ENCODE measurements around the gene KCNE4. TPM values are rescaled to one million over a fixed set of nuclear protein-coding genes. Genes with fewer than 3 reads are reported as not detected.

Gene KCNE4
- total and polyA plus RNA-seq, 9 of the 15 experiments (the other 6 are each of a cell fraction or from before 2014, with no cell fraction given) = not detected

DNA sequence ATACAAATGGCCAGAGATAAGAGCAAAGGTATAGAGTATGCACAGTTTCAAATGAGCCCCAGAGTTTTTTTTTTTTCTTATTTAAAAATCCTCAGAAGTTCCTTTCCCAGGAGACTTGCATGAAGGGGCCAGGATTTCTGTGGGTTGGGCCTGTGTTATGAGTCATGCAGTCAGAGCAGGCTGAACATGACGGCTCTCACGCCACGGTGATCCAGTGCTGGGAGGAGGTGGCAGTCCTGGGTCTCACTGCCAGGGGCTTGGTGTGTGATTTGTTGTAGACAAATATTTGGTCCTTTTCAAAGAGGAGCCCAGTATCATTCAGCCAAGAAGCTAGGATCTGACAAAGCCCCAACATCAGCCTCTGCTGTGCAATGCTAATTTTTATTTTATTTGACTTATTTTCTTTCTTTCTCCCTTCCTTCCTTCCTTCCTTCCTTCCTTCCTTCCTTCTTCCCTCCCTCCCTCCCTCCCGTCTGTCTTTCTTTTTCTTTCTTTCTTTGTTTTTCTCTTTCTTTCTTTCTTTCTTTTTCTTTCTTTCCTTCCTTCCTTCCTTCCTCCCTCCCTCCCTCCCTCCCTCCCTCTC lies 10.4 kb upstream of the KCNE4 start (continued):
- no peak for TF ChIP-seq ARID2 (IDR thresholded peaks at IDR 0.05)
- TF ChIP-seq TRIM25 (IDR thresholded peaks at IDR 0.05; ENCODE audit: borderline replicate concordance) = no peak
- TF ChIP-seq ZNF639 (CRISPR knock-in tag; conservative IDR thresholded peaks at IDR 0.05 in 1 of 2, IDR thresholded peaks at IDR 0.05 in 1 of 2) = no peak
- TF ChIP-seq, protein P1, sequence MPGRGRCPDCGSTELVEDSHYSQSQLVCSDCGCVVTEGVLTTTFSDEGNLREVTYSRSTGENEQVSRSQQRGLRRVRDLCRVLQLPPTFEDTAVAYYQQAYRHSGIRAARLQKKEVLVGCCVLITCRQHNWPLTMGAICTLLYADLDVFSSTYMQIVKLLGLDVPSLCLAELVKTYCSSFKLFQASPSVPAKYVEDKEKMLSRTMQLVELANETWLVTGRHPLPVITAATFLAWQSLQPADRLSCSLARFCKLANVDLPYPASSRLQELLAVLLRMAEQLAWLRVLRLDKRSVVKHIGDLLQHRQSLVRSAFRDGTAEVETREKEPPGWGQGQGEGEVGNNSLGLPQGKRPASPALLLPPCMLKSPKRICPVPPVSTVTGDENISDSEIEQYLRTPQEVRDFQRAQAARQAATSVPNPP (IDR thresholded peaks at IDR 0.05; ENCODE audit: borderline replicate concordance, insufficient read depth, insufficient read length) = no peak
- TF ChIP-seq LCOR (CRISPR knock-in tag; IDR thresholded peaks at IDR 0.05) = no peak
- TF ChIP-seq ZNF76 (CRISPR knock-in tag; IDR thresholded peaks at IDR 0.05; ENCODE audit: borderline replicate concordance) = no peak
- no peak for TF ChIP-seq PTTG1 (tag; IDR thresholded peaks at IDR 0.05; ENCODE audit: low read depth)
- TF ChIP-seq, protein P2, sequence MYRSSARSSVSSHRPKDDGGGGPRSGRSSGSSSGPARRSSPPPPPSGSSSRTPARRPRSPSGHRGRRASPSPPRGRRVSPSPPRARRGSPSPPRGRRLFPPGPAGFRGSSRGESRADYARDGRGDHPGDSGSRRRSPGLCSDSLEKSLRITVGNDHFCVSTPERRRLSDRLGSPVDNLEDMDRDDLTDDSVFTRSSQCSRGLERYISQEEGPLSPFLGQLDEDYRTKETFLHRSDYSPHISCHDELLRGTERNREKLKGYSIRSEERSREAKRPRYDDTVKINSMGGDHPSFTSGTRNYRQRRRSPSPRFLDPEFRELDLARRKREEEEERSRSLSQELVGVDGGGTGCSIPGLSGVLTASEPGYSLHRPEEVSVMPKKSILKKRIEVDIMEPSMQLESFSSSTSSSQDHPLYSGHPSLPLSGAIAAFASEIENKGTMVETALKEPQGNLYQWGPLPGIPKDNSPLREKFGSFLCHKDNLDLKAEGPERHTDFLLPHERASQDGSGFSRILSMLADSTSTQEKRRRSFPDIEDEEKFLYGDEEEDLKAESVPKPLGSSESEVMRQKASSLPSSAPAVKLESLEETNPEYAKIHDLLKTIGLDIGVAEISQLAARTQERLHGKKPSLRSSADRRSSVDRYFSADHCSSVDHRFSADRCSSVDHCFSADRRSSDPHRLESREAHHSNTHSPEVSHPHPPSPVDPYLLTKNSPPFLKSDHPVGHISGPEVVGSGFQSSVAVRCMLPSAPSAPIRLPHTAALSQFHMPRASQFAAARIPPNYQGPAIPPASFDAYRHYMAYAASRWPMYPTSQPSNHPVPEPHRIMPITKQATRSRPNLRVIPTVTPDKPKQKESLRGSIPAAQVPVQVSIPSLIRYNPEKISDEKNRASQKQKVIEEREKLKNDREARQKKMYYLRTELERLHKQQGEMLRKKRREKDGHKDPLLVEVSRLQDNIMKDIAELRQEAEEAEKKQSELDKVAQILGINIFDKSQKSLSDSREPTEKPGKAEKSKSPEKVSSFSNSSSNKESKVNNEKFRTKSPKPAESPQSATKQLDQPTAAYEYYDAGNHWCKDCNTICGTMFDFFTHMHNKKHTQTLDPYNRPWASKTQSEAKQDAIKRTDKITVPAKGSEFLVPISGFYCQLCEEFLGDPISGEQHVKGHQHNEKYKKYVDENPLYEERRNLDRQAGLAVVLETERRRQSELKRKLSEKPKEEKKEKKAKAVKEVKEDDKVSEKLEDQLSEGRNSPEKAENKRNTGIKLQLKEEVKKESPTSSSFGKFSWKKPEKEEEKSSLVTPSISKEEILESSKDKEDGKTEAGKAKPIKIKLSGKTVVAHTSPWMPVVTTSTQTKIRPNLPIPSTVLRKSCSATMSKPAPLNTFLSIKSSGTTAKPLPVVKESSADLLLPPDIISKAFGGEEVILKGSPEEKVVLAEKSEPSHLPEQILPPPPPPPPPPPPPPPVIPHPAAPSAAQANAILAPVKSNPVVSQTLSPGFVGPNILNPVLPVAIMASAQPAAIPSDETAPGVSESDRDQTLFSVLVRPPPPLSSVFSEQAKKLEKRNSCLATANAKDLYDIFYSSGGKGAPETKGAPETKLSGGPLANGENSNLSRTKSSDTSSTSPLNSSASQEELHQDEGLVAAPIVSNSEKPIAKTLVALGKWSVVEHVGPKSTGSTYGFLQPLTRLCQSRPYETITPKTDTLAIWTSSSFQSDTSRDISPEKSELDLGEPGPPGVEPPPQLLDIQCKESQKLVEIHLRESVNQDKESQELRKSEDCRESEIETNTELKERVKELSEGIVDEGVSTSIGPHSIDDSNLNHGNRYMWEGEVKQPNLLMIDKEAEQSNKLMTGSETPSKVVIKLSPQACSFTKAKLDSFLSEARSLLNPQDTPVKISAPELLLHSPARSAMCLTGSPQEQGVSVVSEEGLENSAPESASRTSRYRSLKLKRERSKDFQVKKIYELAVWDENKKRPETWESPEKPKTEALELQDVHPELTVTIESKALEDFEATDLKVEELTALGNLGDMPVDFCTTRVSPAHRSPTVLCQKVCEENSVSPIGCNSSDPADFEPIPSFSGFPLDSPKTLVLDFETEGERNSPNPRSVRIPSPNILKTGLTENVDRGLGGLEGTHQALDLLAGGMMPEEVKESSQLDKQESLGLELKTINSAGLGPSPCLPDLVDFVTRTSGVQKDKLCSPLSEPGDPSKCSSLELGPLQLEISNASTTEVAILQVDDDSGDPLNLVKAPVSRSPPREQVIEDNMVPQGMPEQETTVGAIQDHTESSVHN (IDR thresholded peaks at IDR 0.05; ENCODE audit: borderline replicate concordance in 1 of 2, low read depth in 1 of 2) = no peak
- no peak for TF ChIP-seq NR2F6 (CRISPR knock-in tag; IDR thresholded peaks at IDR 0.05)
- TF ChIP-seq MCM5 (IDR thresholded peaks at IDR 0.05; ENCODE audit: low read depth) = no peak
- no peak for TF ChIP-seq NELFE (IDR thresholded peaks at IDR 0.05; ENCODE audit: insufficient read depth, insufficient read length)
- TF ChIP-seq TEAD4 (IDR thresholded peaks at IDR 0.05; ENCODE audit: low read length) = no peak
- TF ChIP-seq TEAD4 (CRISPR knock-in tag; IDR thresholded peaks at IDR 0.05; ENCODE audit: borderline replicate concordance) = no peak
- TF ChIP-seq PTRF (tag; IDR thresholded peaks at IDR 0.05) = no peak
